Thoracic aorta (tissue), 2 donors: ENCODE data around the gene SEPTIN8. TPM values are rescaled to one million over a fixed set of nuclear protein-coding genes. Genes with fewer than 3 reads are reported as not detected.

Source experiments
- ATAC-seq: fragments of 150-250 bp; one replicate; pipeline ENCODE4 v1.8.0; 2017; ENCODE audit warnings: low read depth; ENCODE audit not compliant: insufficient number of reproducible peaks, low FRiP score
- DNase-seq: peaks from one replicate; pipeline ENCODE4 v3.0.0-alpha.2; 2020; ENCODE audit warnings: low spot score
- H3K27ac ChIP-seq, 2 donors: fragments of 200-600 bp; sonication (generic); 1 replicate in 1 of 2; 2 replicates in 1 of 2; pipeline ENCODE4 v1.5.1; 2016; ENCODE audit warnings: mild to moderate bottlenecking in 2 of 2, moderate library complexity in 2 of 2
- H3K27me3 ChIP-seq: fragments of 200-600 bp; sonication (generic); replicated peaks from 2 replicates; pipeline ENCODE4 v1.6.0; 2016; ENCODE audit warnings: mild to moderate bottlenecking; ENCODE audit not compliant: insufficient read depth
- H3K36me3 ChIP-seq: fragments of 200-600 bp; sonication (generic); one replicate; pipeline ENCODE4 v1.5.1; 2016
- H3K4me1 ChIP-seq, 2 donors: fragments of 200-600 bp; sonication (generic); 1 replicate in 1 of 2; 2 replicates in 1 of 2; pipeline versions ENCODE4 v1.5.1 to v1.6.0; 2016; ENCODE audit warnings: low read depth in 2 of 2, mild to moderate bottlenecking in 1 of 2; ENCODE audit not compliant: control insufficient read depth in 1 of 2
- H3K4me3 ChIP-seq: fragments of 200-600 bp; sonication (generic); 2 replicates; pipeline ENCODE4 v1.5.1; 2016; ENCODE audit warnings: mild to moderate bottlenecking
- H3K9me3 ChIP-seq: fragments of 200-600 bp; sonication (generic); 2 replicates; pipeline ENCODE4 v1.5.1; 2016
- CTCF ChIP-seq: fragments of 200-600 bp; sonication (generic); IDR thresholded peaks from one replicate; pipeline ENCODE4 v1.5.1; 2019; ENCODE audit warnings: antibody characterized with exemption
- total RNA-seq, 2 donors: library from RNA; depleted of rRNA; stranded (reverse); fragments of >200 nt; gene quantifications; one replicate each; pipeline versions ENCODE4 v1.1.0 to v1.2.3, GENCODE V29; 2016

Gene SEPTIN8
- total RNA-seq, 2 donors from 2014 or later, result 85.7 to 111 TPM

- TF ChIP-seq CTCF, result no peak
- no peak for ATAC-seq
- Histone ChIP-seq H3K4me1 (no peaks in the 10 kb centered on the region), H3K27ac (no peak overlapping the region), H3K36me3 (no peaks in the 10 kb centered on the region), H3K27me3 (no peaks in the 10 kb centered on the region), H3K9me3 (no peaks in the 10 kb centered on the region), H3K4me3 (no peak overlapping the region)
- DNase-seq, result no peak
Measured at GRCh38 chr5:132708645-132709044, 68.4 kb downstream of the SEPTIN8 start.

GRCh38 chr5:132704875-132705274 lies 72.2 kb downstream of the SEPTIN8 start:
- Histone ChIP-seq H3K36me3 (peaks cover 15% of the 10 kb centered on the region), H3K27ac (no peak overlapping the region)

More at GRCh38 chr5:132704875-132705274, 72.2 kb downstream of the SEPTIN8 start:
- DNase-seq (no peak), ATAC-seq (no peak)
- H3K27me3 ChIP-seq, result no peaks in the 10 kb centered on the region
- H3K4me3 ChIP-seq, result no peak overlapping the region
- no peaks in the 10 kb centered on the region for H3K4me1 ChIP-seq
- TF ChIP-seq CTCF, result no peak
- no peaks in the 10 kb centered on the region for H3K9me3 ChIP-seq

Other genes with a start within 250 kb of the SEPTIN8 start
- gene IL5, start 233.7 kb downstream of the SEPTIN8 start, total RNA-seq, result not detected
- 10 to 100 TPM; 28.4 to 32.7 TPM for gene RAD50, start 220.3 kb downstream of the SEPTIN8 start, total RNA-seq
- gene IL13, start 119.1 kb downstream of the SEPTIN8 start, total RNA-seq, result 1 to 10 TPM in 1 of 2 donors, not detected in 1; 2.8 TPM
- not detected for gene IL4, start 103.2 kb downstream of the SEPTIN8 start, total RNA-seq
- gene KIF3A, start 39.7 kb downstream of the SEPTIN8 start, total RNA-seq, result 1 to 10 TPM; 3.7 to 5.9 TPM
- gene CCNI2, start 29.8 kb downstream of the SEPTIN8 start, total RNA-seq, result not detected
- gene SOWAHA, start 36.1 kb upstream of the SEPTIN8 start, total RNA-seq, result under 1 TPM; 0.63 to 0.68 TPM
- gene SHROOM1, start 53.4 kb upstream of the SEPTIN8 start, total RNA-seq, result 10 to 100 TPM; 13.1 to 15.4 TPM
- not detected for gene GDF9, start 89.2 kb upstream of the SEPTIN8 start, total RNA-seq
- 10 to 100 TPM; 49.5 to 59.3 TPM for gene UQCRQ, start 89.4 kb upstream of the SEPTIN8 start, total RNA-seq
- gene LEAP2, start 96.4 kb upstream of the SEPTIN8 start, total RNA-seq, result under 1 TPM in 1 of 2 donors, not detected in 1; 0.49 TPM
- gene AFF4, start 186.4 kb upstream of the SEPTIN8 start, total RNA-seq, result 100 to 1,000 TPM in 1 of 2 donors, 10 to 100 TPM in 1; 95.2 to 142 TPM
- 10 to 100 TPM; 16.8 to 40.0 TPM for gene ZCCHC10, start 249.3 kb upstream of the SEPTIN8 start, total RNA-seq